ENCODE data around the gene GET4. TPM values are rescaled to one million over a fixed set of nuclear protein-coding genes. Genes with fewer than 3 reads are reported as not detected.
"Not testable (repeated sequence)": the region's sequence is repeated elsewhere in the genome, so short reads cannot be mapped to it uniquely, and the experiment has no call there.

The GET4 gene
- total RNA-seq, 2 experiments from 2014 or later = 22.3 to 27.1 TPM

GRCh38 chr7:861222-861621, 15.1 kb upstream of the GET4 start:
- Mint-ChIP-seq H3K9me3 (no peaks in the 10 kb centered on the region), H3K4me1 (ENCODE audit: low read depth) (no peaks in the 10 kb centered on the region), H3K4me3 (no peak overlapping the region), H3K27ac (no peak overlapping the region), H3K27me3 (no peaks in the 10 kb centered on the region), H3K36me3 (peaks cover 43% of the 10 kb centered on the region)
- POLR2A ChIA-PET = no interaction called here
- CTCF ChIA-PET = no interaction called here
- intact Hi-C loops (cut with micrococcal nuclease) = no loop called here
- no peak for DNase-seq

GRCh38 chr7:862157-862556, 14.2 kb upstream of the GET4 start:
- CTCF ChIA-PET = interaction anchor here (0.5 to 0.9 kb wide), 2 partner anchors 11 to 73 kb away, joined by 3 read pairs; no protein-coding TSS in a partner anchor
- intact Hi-C loops (cut with micrococcal nuclease) = no loop called here
- Mint-ChIP-seq H3K4me3 (no peak overlapping the region), H3K27ac (no peak overlapping the region), H3K9me3 (no peaks in the 10 kb centered on the region), H3K27me3 (no peaks in the 10 kb centered on the region), H3K36me3 (peaks cover 42% of the 10 kb centered on the region), H3K4me1 (ENCODE audit: low read depth) (no peaks in the 10 kb centered on the region)
- POLR2A ChIA-PET = no interaction called here
- no peak for DNase-seq

GRCh38 chr7:863106-863505, 13.2 kb upstream of the GET4 start:
- POLR2A ChIA-PET = no interaction called here

GRCh38 chr7:865921-866320, 10.4 kb upstream of the GET4 start:
- Mint-ChIP-seq H3K9me3 (no peaks in the 10 kb centered on the region), H3K27me3 (no peaks in the 10 kb centered on the region), H3K4me3 (no peak overlapping the region), H3K36me3 (peaks cover 35% of the 10 kb centered on the region), H3K27ac (no peak overlapping the region), H3K4me1 (ENCODE audit: low read depth) (peaks cover 7% of the 10 kb centered on the region)
- DNase-seq = no peak
- intact Hi-C loops (cut with micrococcal nuclease) = no loop called here
- CTCF ChIA-PET = no interaction called here
- POLR2A ChIA-PET = no interaction called here

More at GRCh38 chr7:863106-863505, 13.2 kb upstream of the GET4 start:
- H3K9me3 Mint-ChIP-seq = no peaks in the 10 kb centered on the region
- H3K4me1 Mint-ChIP-seq (ENCODE audit: low read depth) = no peaks in the 10 kb centered on the region
- intact Hi-C loops (cut with micrococcal nuclease) = no loop called here
- H3K36me3 Mint-ChIP-seq = peaks cover 44% of the 10 kb centered on the region
- CTCF ChIA-PET = interaction anchor here (0.9 to 1.1 kb wide), 2 partner anchors 10 to 46 kb away, joined by 3 to 6 read pairs; no protein-coding TSS in a partner anchor
- no peak overlapping the region for H3K4me3 Mint-ChIP-seq
- DNase-seq = no peak
- no peaks in the 10 kb centered on the region for H3K27me3 Mint-ChIP-seq
- H3K27ac Mint-ChIP-seq = no peak overlapping the region

GRCh38 chr7:867001-867405, 9.4 kb upstream of the GET4 start:
- Mint-ChIP-seq H3K27me3 (no peaks in the 10 kb centered on the region), H3K4me3 (no peak overlapping the region), H3K9me3 (no peaks in the 10 kb centered on the region), H3K36me3 (peaks cover 27% of the 10 kb centered on the region), H3K4me1 (ENCODE audit: low read depth) (peaks cover 7% of the 10 kb centered on the region), H3K27ac (no peak overlapping the region)
- CTCF ChIA-PET = no interaction called here
- POLR2A ChIA-PET = no interaction called here
- no peak for DNase-seq
- intact Hi-C loops (cut with micrococcal nuclease) = no loop called here

- peaks cover 7% of the 10 kb centered on the region for H3K4me1 Mint-ChIP-seq (ENCODE audit: low read depth)
- CTCF ChIA-PET = no interaction called here
- H3K9me3 Mint-ChIP-seq = no peaks in the 10 kb centered on the region
- intact Hi-C loops (cut with micrococcal nuclease) = no loop called here
- no peak overlapping the region for H3K27ac Mint-ChIP-seq
- no peaks in the 10 kb centered on the region for H3K27me3 Mint-ChIP-seq
- DNase-seq = no peak
- POLR2A ChIA-PET = no interaction called here
- H3K4me3 Mint-ChIP-seq = no peak overlapping the region
- peaks cover 27% of the 10 kb centered on the region for H3K36me3 Mint-ChIP-seq
Observed at GRCh38 chr7:867406-868188, 8.8 kb upstream of the GET4 start.

GRCh38 chr7:868189-868486, 8.2 kb upstream of the GET4 start:
- Mint-ChIP-seq H3K4me3 (no peak overlapping the region), H3K27me3 (no peaks in the 10 kb centered on the region), H3K27ac (no peak overlapping the region), H3K36me3 (peaks cover 30% of the 10 kb centered on the region), H3K9me3 (no peaks in the 10 kb centered on the region), H3K4me1 (ENCODE audit: low read depth) (peaks cover 9% of the 10 kb centered on the region)
- ChIA-PET POLR2A (no interaction called here), CTCF (no interaction called here)
- no peak for DNase-seq
- intact Hi-C loops (cut with micrococcal nuclease) = no loop called here

GRCh38 chr7:869348-869747, 7.0 kb upstream of the GET4 start:
- Mint-ChIP-seq H3K9me3 (no peaks in the 10 kb centered on the region), H3K27me3 (no peaks in the 10 kb centered on the region), H3K36me3 (peaks cover 38% of the 10 kb centered on the region), H3K4me1 (ENCODE audit: low read depth) (peaks cover 17% of the 10 kb centered on the region), H3K4me3 (no peak overlapping the region), H3K27ac (peak overlapping the region; percentile 24)
- POLR2A ChIA-PET = no interaction called here
- DNase-seq = no peak
- intact Hi-C loops (cut with micrococcal nuclease) = no loop called here
- CTCF ChIA-PET = no interaction called here

- no peak overlapping the region for H3K27ac Mint-ChIP-seq
- H3K36me3 Mint-ChIP-seq = peaks cover 29% of the 10 kb centered on the region
- H3K27me3 Mint-ChIP-seq = no peaks in the 10 kb centered on the region
- DNase-seq = no peak
- ChIA-PET POLR2A (interaction anchor here (1.6 kb wide), 1 partner anchor 55 kb away, joined by 5 read pairs; no protein-coding TSS in a partner anchor), CTCF (interaction anchor here (0.8 to 4.3 kb wide), 8 partner anchors 15 to 550 kb away, joined by 3 to 100 read pairs (median 6); partner anchors contain the start of genes COX19 and PRKAR1B)
- no peaks in the 10 kb centered on the region for H3K9me3 Mint-ChIP-seq
- H3K4me1 Mint-ChIP-seq (ENCODE audit: low read depth) = peaks cover 17% of the 10 kb centered on the region
- intact Hi-C loops (cut with micrococcal nuclease) = loop anchor here (10.0 kb wide), 1 partner anchor 547 kb away; no protein-coding TSS in a partner anchor
- H3K4me3 Mint-ChIP-seq = no peak overlapping the region
Observed at GRCh38 chr7:871900-872537, 4.3 kb upstream of the GET4 start.

- intact Hi-C loops (cut with micrococcal nuclease) = loop anchor here (1.0 to 10.0 kb wide), 3 partner anchors 41 to 548 kb away; no protein-coding TSS in a partner anchor
- not testable (repeated sequence) for H3K27me3 Mint-ChIP-seq, H3K4me3 Mint-ChIP-seq, H3K27ac Mint-ChIP-seq, DNase-seq, H3K9me3 Mint-ChIP-seq
- H3K36me3 Mint-ChIP-seq = peaks cover 26% of the 10 kb centered on the region
- H3K4me1 Mint-ChIP-seq (ENCODE audit: low read depth) = peaks cover 17% of the 10 kb centered on the region
- POLR2A ChIA-PET = interaction anchor here (1.1 to 1.6 kb wide), 3 partner anchors 40 to 103 kb away, joined by 3 to 9 read pairs (median 5); partner anchors contain the start of genes COX19 and SUN1
- CTCF ChIA-PET = interaction anchor here (0.7 to 4.3 kb wide), 24 partner anchors 10 to 551 kb away, joined by 3 to 100 read pairs (median 5); partner anchors contain the start of genes ADAP1, COX19, PRKAR1B and SUN1
Observed at GRCh38 chr7:872685-873084, 3.7 kb upstream of the GET4 start.

- Mint-ChIP-seq H3K4me1 (ENCODE audit: low read depth) (peaks cover 21% of the 10 kb centered on the region), H3K27ac (peak overlapping the region; percentile 70), H3K27me3 (no peaks in the 10 kb centered on the region), H3K9me3 (no peaks in the 10 kb centered on the region), H3K4me3 (no peak overlapping the region), H3K36me3 (peaks cover 26% of the 10 kb centered on the region)
- ChIA-PET POLR2A (interaction anchor here (1.1 to 1.6 kb wide), 3 partner anchors 41 to 102 kb away, joined by 3 to 9 read pairs (median 5); partner anchors contain the start of genes COX19 and SUN1), CTCF (interaction anchor here (0.6 to 4.3 kb wide), 29 partner anchors 9 to 555 kb away, joined by 3 to 100 read pairs (median 4); partner anchors contain the start of genes ADAP1, COX19, PRKAR1B and SUN1)
- intact Hi-C loops (cut with micrococcal nuclease) = loop anchor here (1.0 to 10.0 kb wide), 3 partner anchors 42 to 549 kb away; no protein-coding TSS in a partner anchor
- DNase-seq = peak; percentile 83
Observed at GRCh38 chr7:873367-874002, 2.9 kb upstream of the GET4 start.
